D721Med (cell line): ENCODE results near the gene GPR146.

Experiments
- DNase-seq: peaks from one replicate; pipeline ENCODE4 v3.0.0; 2011; ENCODE audit warnings: low spot score; ENCODE audit not compliant: insufficient read length
- FAIRE-seq: peaks from 2 replicates; lab custom pipeline; 2011; peaks lifted over from hg19 to GRCh38; lab: Jason Lieb, UNC
- CTCF ChIP-seq: IDR thresholded peaks from 2 replicates; pipeline ENCODE4 v1.5.1; 2012; ENCODE audit warnings: mild to moderate bottlenecking, control low read depth; ENCODE audit not compliant: insufficient read depth; ENCODE audit errors: missing control alignments

Gene GPR146

GRCh38 chr7:1014681-1015080 is 29.7 kb upstream of the GPR146 start:
- no peak for DNase-seq
- no peak for FAIRE-seq
- no peak for TF ChIP-seq CTCF

- DNase-seq (no peak), FAIRE-seq (no peak)
- TF ChIP-seq CTCF: no peak
Measured at GRCh38 chr7:1015196-1016121, 28.9 kb upstream of the GPR146 start.

- TF ChIP-seq CTCF: no peak
- FAIRE-seq: no peak
Measured at GRCh38 chr7:1016577-1017531, 27.5 kb upstream of the GPR146 start.

GRCh38 chr7:1017586-1018333 is 26.6 kb upstream of the GPR146 start:
- no peak for DNase-seq
- TF ChIP-seq CTCF: no peak
- FAIRE-seq: no peak

More at GRCh38 chr7:1016577-1017531, 27.5 kb upstream of the GPR146 start:
- DNase-seq: no peak

GRCh38 chr7:1018334-1018695 is 26.0 kb upstream of the GPR146 start:
- FAIRE-seq: no peak
- DNase-seq: no peak

More at GRCh38 chr7:1018334-1018695, 26.0 kb upstream of the GPR146 start:
- no peak for TF ChIP-seq CTCF
